H1 (cell line): ENCODE measurements around the gene PFDN4. TPM values are rescaled to one million over a fixed set of nuclear protein-coding genes. Genes with fewer than 3 reads are reported as not detected.

Source experiments
- CTCF ChIA-PET: fragments of 300-600 bp; sonication (Branson Sonifier 250); formaldehyde crosslinking; loops from one replicate; lab custom pipeline; 2021; ENCODE audit not compliant: partially characterized antibody; lab: Charles Lee
- POLR2A ChIA-PET: fragments of 300-600 bp; sonication (Branson Sonifier 250); formaldehyde crosslinking; loops from one replicate; lab custom pipeline; 2021; ENCODE audit warnings: inconsistent platforms; ENCODE audit not compliant: partially characterized antibody; lab: Charles Lee
- DNase-seq, 2 experiments: peaks; one replicate each; pipeline versions ENCODE4 v3.0.0 to v3.0.0-alpha.2; 2010 to 2022; ENCODE audit warnings: low spot score in 2 of 2, low read depth in 1 of 2, mixed read lengths in 1 of 2
- FAIRE-seq: peaks from 2 replicates; lab custom pipeline; 2011; peaks lifted over from hg19 to GRCh38; lab: Jason Lieb, UNC
- H2AFZ ChIP-seq: 2 replicates; pipeline ENCODE4 v1.8.1; 2012; ENCODE audit warnings: low read length, inconsistent platforms
- H2AK5ac ChIP-seq: 2 replicates; pipeline ENCODE4 v1.6.1; 2013; ENCODE audit warnings: low read depth, low read length
- H2BK120ac ChIP-seq: replicated peaks from 2 replicates; pipeline ENCODE3; 2013; ENCODE audit warnings: low read depth, low read length, inconsistent platforms
- H2BK12ac ChIP-seq: 2 replicates; pipeline ENCODE4 v1.6.1; 2013; ENCODE audit warnings: low read depth, low read length
- H2BK15ac ChIP-seq: 2 replicates; pipeline ENCODE4 v1.6.1; 2013; ENCODE audit warnings: low read length
- H2BK20ac ChIP-seq: 2 replicates; pipeline ENCODE4 v1.6.1; 2013; ENCODE audit warnings: low read length
- H2BK5ac ChIP-seq: 2 replicates; pipeline ENCODE4 v1.6.1; 2013; ENCODE audit warnings: low read depth, low read length
- H3K14ac ChIP-seq: 2 replicates; pipeline ENCODE4 v1.6.1; 2013; ENCODE audit warnings: inconsistent platforms; ENCODE audit not compliant: insufficient read length
- H3K18ac ChIP-seq: 2 replicates; pipeline ENCODE4 v1.6.1; 2013; ENCODE audit warnings: low read length; ENCODE audit errors: extremely low read depth
- H3K23ac ChIP-seq: 2 replicates; pipeline ENCODE4 v1.6.1; 2013; ENCODE audit warnings: inconsistent platforms; ENCODE audit not compliant: insufficient read length
- H3K23me2 ChIP-seq: 2 replicates; pipeline ENCODE4 v1.6.1; 2013; ENCODE audit warnings: low read depth, low read length
- H3K27ac ChIP-seq: 2 replicates; pipeline ENCODE4 v1.6.1; 2011; ENCODE audit warnings: low read depth, low read length, inconsistent platforms
- H3K27me3 ChIP-seq, 4 experiments: replicated peaks in 1 of 4; 1 replicate in 1 of 4; 2 replicates in 3 of 4; pipeline versions ENCODE4 v1.6.1 to v1.8.1; 2011 to 2013; ENCODE audit warnings: low read length in 3 of 4, mild to moderate bottlenecking in 3 of 4, inconsistent platforms in 2 of 4, mixed read lengths in 2 of 4, moderate library complexity in 1 of 4; ENCODE audit not compliant: control insufficient read depth in 3 of 4, insufficient read depth in 3 of 4; ENCODE audit errors: extremely low read depth in 1 of 4
- H3K36me3 ChIP-seq, 4 experiments: 2 replicates each; pipeline versions ENCODE4 v1.6.1 to v1.8.1; 2011 to 2013; ENCODE audit warnings: mild to moderate bottlenecking in 4 of 4, low read length in 3 of 4, moderate library complexity in 2 of 4, control low read depth in 1 of 4, inconsistent platforms in 1 of 4; ENCODE audit not compliant: insufficient read depth in 4 of 4, control insufficient read depth in 2 of 4
- H3K4ac ChIP-seq: replicated peaks from 2 replicates; pipeline ENCODE3; 2013; ENCODE audit warnings: low read length, low read depth, mixed read lengths, inconsistent platforms; ENCODE audit not compliant: insufficient read length
- H3K4me1 ChIP-seq, 4 experiments: replicated peaks in 1 of 4; 1 replicate in 1 of 4; 2 replicates in 3 of 4; pipeline versions ENCODE4 v1.6.1 to v1.8.1; 2011 to 2013; ENCODE audit warnings: low read length in 3 of 4, inconsistent platforms in 2 of 4, mixed read lengths in 1 of 4; ENCODE audit not compliant: insufficient read depth in 4 of 4, control insufficient read depth in 3 of 4
- H3K4me2 ChIP-seq, 2 experiments: 2 replicates each; pipeline versions ENCODE4 v1.6.1 to v1.8.1; 2011 to 2013; ENCODE audit warnings: low read depth in 2 of 2, low read length in 2 of 2, control low read depth in 1 of 2, inconsistent platforms in 1 of 2, mild to moderate bottlenecking in 1 of 2; ENCODE audit not compliant: insufficient read depth in 1 of 2
- H3K4me3 ChIP-seq, 4 experiments: fragments of 200-600, 300-600 bp in 1 of 4; sonication (generic), shearing (Covaris generic), sonication (Bioruptor Twin) in 1 of 4; 2 replicates each; pipeline versions ENCODE4 v1.5.1 to v1.8.1; 2011 to 2016; ENCODE audit warnings: low read length in 4 of 4, low read depth in 3 of 4, control low read depth in 2 of 4, inconsistent platforms in 2 of 4, mild to moderate bottlenecking in 2 of 4, mixed read lengths in 1 of 4, moderate library complexity in 1 of 4; ENCODE audit not compliant: insufficient read depth in 2 of 4; ENCODE audit errors: extremely low read depth in 1 of 4
- H3K56ac ChIP-seq: replicated peaks from 2 replicates; pipeline ENCODE3; 2013; ENCODE audit warnings: low read depth, mild to moderate bottlenecking, mixed read lengths, low read length, inconsistent platforms; ENCODE audit not compliant: insufficient read length
- H3K79me1 ChIP-seq: 2 replicates; pipeline ENCODE4 v1.6.1; 2013; ENCODE audit warnings: low read depth, low read length, control low read depth
- H3K79me2 ChIP-seq, 2 experiments: 2 replicates each; pipeline versions ENCODE4 v1.6.1 to v1.8.1; 2012 to 2013; ENCODE audit warnings: low read length in 2 of 2, mild to moderate bottlenecking in 2 of 2, inconsistent platforms in 1 of 2; ENCODE audit not compliant: insufficient read depth in 2 of 2, control insufficient read depth in 1 of 2
- H3K9ac ChIP-seq, 4 experiments: replicated peaks in 1 of 4; 1 replicate in 1 of 4; 2 replicates in 3 of 4; pipeline versions ENCODE4 v1.6.1 to v1.8.1; 2011 to 2013; ENCODE audit warnings: low read depth in 3 of 4, low read length in 3 of 4, control low read depth in 2 of 4, mild to moderate bottlenecking in 2 of 4, moderate library complexity in 2 of 4, inconsistent platforms in 1 of 4; ENCODE audit errors: extremely low read depth in 1 of 4
- H3K9me3 ChIP-seq, 2 experiments: 2 replicates each; pipeline versions ENCODE4 v1.6.1 to v1.8.1; 2012 to 2013; ENCODE audit warnings: mild to moderate bottlenecking in 2 of 2, moderate library complexity in 2 of 2, control low read depth in 1 of 2, inconsistent platforms in 1 of 2, low read depth in 1 of 2, low read length in 1 of 2, mixed read lengths in 1 of 2; ENCODE audit not compliant: insufficient read depth in 2 of 2
- H4K20me1 ChIP-seq, 2 experiments: replicated peaks in 1 of 2; 2 replicates each; pipeline versions ENCODE3 to v1.8.1; 2011 to 2013; ENCODE audit warnings: inconsistent platforms in 2 of 2, low read length in 2 of 2, mild to moderate bottlenecking in 1 of 2; ENCODE audit not compliant: insufficient read depth in 2 of 2, control insufficient read depth in 1 of 2
- H4K5ac ChIP-seq: 2 replicates; pipeline ENCODE4 v1.6.1; 2013; ENCODE audit warnings: low read length, low read depth, mixed read lengths, inconsistent platforms; ENCODE audit not compliant: insufficient read length
- H4K8ac ChIP-seq: 2 replicates; pipeline ENCODE4 v1.8.0; 2013; ENCODE audit warnings: mild to moderate bottlenecking, moderate library complexity, low read length, inconsistent platforms; ENCODE audit not compliant: insufficient read depth; ENCODE audit errors: extremely low read depth
- H4K91ac ChIP-seq: replicated peaks from 2 replicates; pipeline ENCODE3; 2013; ENCODE audit warnings: low read length, mixed read lengths, inconsistent platforms; ENCODE audit not compliant: insufficient read length
- WGBS, 2 experiments: shearing (Covaris generic) in 1 of 2; methylation state at CpG; one replicate each; pipeline versions ENCODE4 v1.1.6 to v1.1.7; 2013 to 2015; ENCODE audit warnings: low lambda C conversion rate in 2 of 2, mixed read lengths in 2 of 2, inconsistent platforms in 1 of 2, low coverage in 1 of 2, missing lambda C conversion rate in 1 of 2; ENCODE audit not compliant: insufficient replicate concordance in 2 of 2, insufficient coverage in 1 of 2, insufficient read length in 1 of 2; ENCODE audit errors: extremely low coverage in 1 of 2, missing lambda C conversion rate in 1 of 2; 5-methylcytosine and 5-hydroxymethylcytosine counted together
- polyA plus RNA-seq, 7 experiments: library from polyadenylated mRNA; depleted of rRNA in 3 of 7; stranded (reverse) in 5 of 7; unstranded in 2 of 7; fragments of >200 nt in 5 of 7; fragments of 200-250 nt in 2 of 7; gene quantifications; 1 replicate in 5 of 7; 2 replicates in 1 of 7; 4 replicates in 1 of 7; pipeline versions ENCODE4 v1.2.1 to v1.2.3, GENCODE V29; 2011 to 2013; ENCODE audit warnings: missing spikeins in 2 of 7, mixed read lengths in 2 of 7
- total RNA-seq: library from RNA; stranded (reverse); fragmentation: NEBNext Ultra II Directional; extraction: Animal tissue kit (Norgen Biotek cat#: 25700); gene quantifications from 2 replicates; pipeline ENCODE4 v1.2.1, GENCODE V29; 2021

PFDN4 gene
- total and polyA plus RNA-seq, 2 of the 8 experiments (the other 6 are each of a cell fraction or from before 2014, with no cell fraction given): 41.9 to 96.8 TPM

GRCh38 chr20:54231036-54231435 is 23.1 kb downstream of the PFDN4 start:
- Histone ChIP-seq H2BK120ac (no peak overlapping the region), H3K36me3 (no peaks in the 10 kb centered on the region), H4K20me1 (no peaks in the 10 kb centered on the region), H3K9ac (no peak overlapping the region), H3K4ac (no peak overlapping the region), H3K79me2 (no peaks in the 10 kb centered on the region), H2AFZ (no peak overlapping the region), H3K4me1 (no peaks in the 10 kb centered on the region), H3K23me2 (no peaks in the 10 kb centered on the region), H3K14ac (no peak overlapping the region), H2AK5ac (no peak overlapping the region), H4K91ac (no peak overlapping the region), H3K23ac (no peak overlapping the region), H4K8ac (no peak overlapping the region; the same call in 1 of the 2 replicates), H4K5ac (no peak overlapping the region), H3K4me2 (no peak overlapping the region), H3K18ac (no peak overlapping the region), H3K27me3 (no peaks in the 10 kb centered on the region), H2BK12ac (no peak overlapping the region), H2BK5ac (no peak overlapping the region), H2BK20ac (no peak overlapping the region), H3K9me3 (peaks cover 0 to 5% of the 10 kb centered on the region in 2 experiments; a peak in 1 of 4 replicates), H3K4me3 (no peak overlapping the region), H3K79me1 (no peaks in the 10 kb centered on the region), H3K27ac (no peak overlapping the region), H3K56ac (no peak overlapping the region), H2BK15ac (no peak overlapping the region)
- CTCF ChIA-PET: interaction anchor here (1.1 kb wide), 1 partner anchor 15 kb away, joined by 3 read pairs; no protein-coding TSS in a partner anchor
- 87% methylated on average over 3 of the region's 3 CpGs; no CpG with 5 or more reads in 1 of the 2 experiments for WGBS, 2 experiments
- no peak for DNase-seq
- POLR2A ChIA-PET: no interaction called here
- no peak for FAIRE-seq
